ENCODE measurements around the gene CDNF. TPM values are rescaled to one million over a fixed set of nuclear protein-coding genes. Genes with fewer than 3 reads are reported as not detected.

Gene CDNF
- polyA plus RNA-seq, 1 of the 3 experiments (the other 2 are of a cell fraction): 1.2 TPM

DNA sequence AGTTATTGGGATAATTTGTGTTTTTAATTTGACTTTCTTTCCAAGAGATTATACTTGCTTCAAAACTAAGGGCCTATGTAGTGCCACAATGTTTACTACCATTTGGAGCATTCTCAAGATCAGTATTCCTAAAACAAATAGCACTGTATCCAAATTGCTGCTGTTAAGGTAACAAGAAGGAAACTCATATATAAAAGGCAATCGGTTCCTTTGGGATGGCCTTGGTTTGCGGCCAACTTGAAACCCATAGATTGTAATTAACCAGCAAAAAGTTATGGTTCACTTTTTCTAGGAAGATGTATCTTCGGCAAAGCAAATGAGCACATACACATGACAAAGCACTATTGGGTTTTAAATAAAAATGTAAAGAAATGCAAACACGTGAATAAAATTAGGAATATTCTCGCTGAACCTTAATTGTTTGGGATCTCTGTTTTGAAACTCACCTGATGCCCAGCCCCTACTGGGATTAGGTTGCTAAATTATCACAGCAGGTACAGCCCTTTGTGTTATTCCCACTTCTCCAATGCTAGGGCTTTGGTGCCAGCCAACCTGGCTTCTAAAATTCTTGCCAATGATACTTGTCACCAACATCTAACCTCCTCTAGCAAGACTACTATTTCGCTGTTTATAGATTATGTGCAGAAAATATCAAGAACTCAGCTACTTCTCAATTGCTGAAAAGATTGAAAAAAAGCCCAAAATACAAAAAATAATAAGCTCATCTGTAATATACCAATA lies 16.0 kb downstream of the CDNF start:
- H3K9me3 ChIP-seq: no peaks in the 10 kb centered on the region
- no peak for DNase-seq
- ChIA-PET CTCF (interaction anchor here (1.5 to 4.5 kb wide), 9 partner anchors 12 to 318 kb away, joined by 4 to 54 read pairs (median 6); no protein-coding TSS in a partner anchor), POLR2A (interaction anchor here (0.9 kb wide), 1 partner anchor 218 kb away, joined by 3 read pairs; no protein-coding TSS in a partner anchor)
- H3K4me2 ChIP-seq: no peak overlapping the region
- H3K27me3 ChIP-seq (ENCODE audit: insufficient read depth): no peaks in the 10 kb centered on the region; the same call in 1 of the 2 replicates
- no peak overlapping the region for H3K4me3 ChIP-seq (ENCODE audit: low read depth in 2 of 2, low read length in 1 of 2)
- no peak overlapping the region for H3K9ac ChIP-seq
- no peaks in the 10 kb centered on the region for H3K36me3 ChIP-seq (replicated peaks in 1 of 2; ENCODE audit: control insufficient read depth in 1 of 2, insufficient read depth in 2 of 2, low read length in 1 of 2)
- 81% methylated on average over 6 of the region's 6 CpGs for WGBS (ENCODE audit: low lambda C conversion rate)
- no peaks in the 10 kb centered on the region for H3K9me2 ChIP-seq
- no peak overlapping the region for H2AFZ ChIP-seq (ENCODE audit: low read depth)
- peaks cover 0 to 5% of the 10 kb centered on the region in 2 experiments; a peak in 1 of 4 replicates for H3K4me1 ChIP-seq (ENCODE audit: control insufficient read depth in 1 of 2, insufficient read depth in 2 of 2, low read depth in 1 of 2, low read length in 1 of 2)
- no peaks in the 10 kb centered on the region for H3K79me2 ChIP-seq (ENCODE audit: insufficient read depth)
- TF ChIP-seq TCF12 (IDR thresholded peaks at IDR 0.05) (no peak), FOSL2 (IDR thresholded peaks at IDR 0.05; ENCODE audit: borderline replicate concordance, low read depth) (no peak), ZBTB33 (IDR thresholded peaks at IDR 0.05; ENCODE audit: borderline replicate concordance, low read depth) (no peak), REST (IDR thresholded peaks at IDR 0.05; ENCODE audit: low read depth, low read length) (no peak), EP300 (IDR thresholded peaks at IDR 0.05; ENCODE audit: borderline replicate concordance in 1 of 2, low read depth in 1 of 2, low read length in 1 of 2) (no peak)
- TF ChIP-seq, protein P1, sequence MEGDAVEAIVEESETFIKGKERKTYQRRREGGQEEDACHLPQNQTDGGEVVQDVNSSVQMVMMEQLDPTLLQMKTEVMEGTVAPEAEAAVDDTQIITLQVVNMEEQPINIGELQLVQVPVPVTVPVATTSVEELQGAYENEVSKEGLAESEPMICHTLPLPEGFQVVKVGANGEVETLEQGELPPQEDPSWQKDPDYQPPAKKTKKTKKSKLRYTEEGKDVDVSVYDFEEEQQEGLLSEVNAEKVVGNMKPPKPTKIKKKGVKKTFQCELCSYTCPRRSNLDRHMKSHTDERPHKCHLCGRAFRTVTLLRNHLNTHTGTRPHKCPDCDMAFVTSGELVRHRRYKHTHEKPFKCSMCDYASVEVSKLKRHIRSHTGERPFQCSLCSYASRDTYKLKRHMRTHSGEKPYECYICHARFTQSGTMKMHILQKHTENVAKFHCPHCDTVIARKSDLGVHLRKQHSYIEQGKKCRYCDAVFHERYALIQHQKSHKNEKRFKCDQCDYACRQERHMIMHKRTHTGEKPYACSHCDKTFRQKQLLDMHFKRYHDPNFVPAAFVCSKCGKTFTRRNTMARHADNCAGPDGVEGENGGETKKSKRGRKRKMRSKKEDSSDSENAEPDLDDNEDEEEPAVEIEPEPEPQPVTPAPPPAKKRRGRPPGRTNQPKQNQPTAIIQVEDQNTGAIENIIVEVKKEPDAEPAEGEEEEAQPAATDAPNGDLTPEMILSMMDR (IDR thresholded peaks at IDR 0.05): no peak
- no peak overlapping the region for H3K27ac ChIP-seq (ENCODE audit: low read depth in 2 of 2, low read length in 1 of 2)
- H4K20me1 ChIP-seq (ENCODE audit: insufficient read depth): no peaks in the 10 kb centered on the region
- no peaks in the 10 kb centered on the region for H3F3A ChIP-seq (replicated peaks; ENCODE audit: insufficient read depth)

DNA sequence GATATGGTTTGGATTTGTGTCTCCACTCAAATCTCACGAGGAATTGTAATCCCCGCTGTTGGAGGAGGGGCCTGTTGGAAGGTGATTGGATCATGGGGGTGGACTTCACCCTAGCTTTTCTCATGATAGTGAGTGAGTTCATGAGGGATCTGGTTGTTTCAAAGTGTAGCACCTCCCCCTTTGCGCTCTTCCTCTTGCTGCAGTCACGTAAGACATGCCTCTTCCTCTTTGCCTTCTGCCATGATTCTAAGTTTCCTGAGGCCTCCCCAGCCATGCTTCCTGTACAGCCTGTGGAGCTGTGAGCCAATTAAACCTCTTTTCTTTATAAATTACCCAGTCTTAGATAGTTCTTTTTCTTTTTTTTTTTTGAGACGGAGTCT lies 17.1 kb downstream of the CDNF start:
- no peaks in the 10 kb centered on the region for H3K36me3 ChIP-seq (replicated peaks in 1 of 2; ENCODE audit: control insufficient read depth in 1 of 2, insufficient read depth in 2 of 2, low read length in 1 of 2)
- H3K27ac ChIP-seq (ENCODE audit: low read depth in 2 of 2, low read length in 1 of 2): no peak overlapping the region
- ChIA-PET POLR2A (no interaction called here), CTCF (interaction anchor here (4.5 kb wide), 1 partner anchor 285 kb away, joined by 54 read pairs; no protein-coding TSS in a partner anchor)
- peaks cover 0 to 5% of the 10 kb centered on the region in 2 experiments; a peak in 1 of 4 replicates for H3K4me1 ChIP-seq (ENCODE audit: control insufficient read depth in 1 of 2, insufficient read depth in 2 of 2, low read depth in 1 of 2, low read length in 1 of 2)
- no peaks in the 10 kb centered on the region; the same call in 1 of the 2 replicates for H3K27me3 ChIP-seq (ENCODE audit: insufficient read depth)
- H3F3A ChIP-seq (replicated peaks; ENCODE audit: insufficient read depth): no peaks in the 10 kb centered on the region
- no peak overlapping the region for H2AFZ ChIP-seq (ENCODE audit: low read depth)
- TF ChIP-seq PBX3 (IDR thresholded peaks at IDR 0.05) (no peak), EZH2phosphoT487 (IDR thresholded peaks at IDR 0.05; ENCODE audit: borderline replicate concordance, low read depth) (no peak), TAF1 (IDR thresholded peaks at IDR 0.05; ENCODE audit: borderline replicate concordance, low read depth, low read length) (no peak), ELF1 (IDR thresholded peaks at IDR 0.05) (no peak)
- H3K9ac ChIP-seq: no peak overlapping the region
- no peak for DNase-seq
- H3K4me2 ChIP-seq: no peak overlapping the region
- no peak overlapping the region for H3K4me3 ChIP-seq (ENCODE audit: low read depth in 2 of 2, low read length in 1 of 2)
- WGBS (ENCODE audit: low lambda C conversion rate): 94% methylated on average over 5 of the region's 5 CpGs
- no peaks in the 10 kb centered on the region for H4K20me1 ChIP-seq (ENCODE audit: insufficient read depth)
- no peaks in the 10 kb centered on the region for H3K9me2 ChIP-seq
- H3K9me3 ChIP-seq: no peaks in the 10 kb centered on the region
- H3K79me2 ChIP-seq (ENCODE audit: insufficient read depth): no peaks in the 10 kb centered on the region
